PC-3 (cell line): ENCODE measurements around the gene SLC39A11. TPM values are rescaled to one million over a fixed set of nuclear protein-coding genes. Genes with fewer than 3 reads are reported as not detected.

ENCODE experiments used
- ATAC-seq: fragments of 200-7000 bp; cut with Tn5 transposase; 2 replicates; pipeline ENCODE4 v1.9.1; 2020; ENCODE audit warnings: mild to moderate bottlenecking, moderate library complexity
- BruUV-seq: library from RNA; stranded (reverse); fragments of 400-500 nt; replicated peaks from 2 replicates; lab custom pipeline; 2021; lab: Mats Ljungman, UMichigan
- CTCF ChIA-PET: fragments of 300-600 bp; sonication (Branson Sonifier 250); formaldehyde crosslinking; loops from one replicate; lab custom pipeline; 2022; ENCODE audit warnings: antibody characterized with exemption; lab: Charles Lee
- POLR2A ChIA-PET: fragments of 300-600 bp; sonication (Branson Sonifier 250); formaldehyde crosslinking; loops from one replicate; lab custom pipeline; 2022; ENCODE audit warnings: antibody characterized with exemption; ENCODE audit not compliant: unreplicated experiment; lab: Charles Lee
- DNase-seq: peaks from one replicate; pipeline ENCODE4 v3.0.0-alpha.2; 2015
- H2AFZ ChIP-seq: fragments of 300-600 bp; sonication (generic); 2 replicates; pipeline ENCODE4 v1.6.0; 2016; ENCODE audit warnings: antibody characterized with exemption, low read length
- H3F3A ChIP-seq: fragments of 300-600 bp; sonication (generic); one replicate; pipeline ENCODE4 v1.6.0; 2017; ENCODE audit warnings: antibody characterized with exemption, low read length, control low read depth, mild to moderate bottlenecking; ENCODE audit not compliant: unreplicated experiment
- H3K27ac ChIP-seq: fragments of 300-600 bp; sonication (generic); 2 replicates; pipeline ENCODE4 v1.5.1; 2016; ENCODE audit warnings: mild to moderate bottlenecking, low read length
- H3K27me3 ChIP-seq: fragments of 300-600 bp; sonication (generic); 2 replicates; pipeline ENCODE4 v1.6.1; 2016; ENCODE audit warnings: low read length, mixed read lengths
- H3K36me3 ChIP-seq: fragments of 300-600 bp; sonication (generic); 2 replicates; pipeline ENCODE4 v1.6.1; 2016; ENCODE audit warnings: low read depth, mixed run types, low read length, mixed read lengths
- H3K4me1 ChIP-seq: fragments of 300-600 bp; sonication (generic); 2 replicates; pipeline ENCODE4 v1.5.1; 2016; ENCODE audit warnings: low read length; ENCODE audit not compliant: insufficient read depth
- H3K4me2 ChIP-seq: fragments of 300-600 bp; sonication (generic); 2 replicates; pipeline ENCODE4 v1.6.0; 2016; ENCODE audit warnings: low read length
- H3K4me3 ChIP-seq: fragments of 300-600 bp; sonication (generic); 2 replicates; pipeline ENCODE4 v1.5.1; 2016; ENCODE audit warnings: mild to moderate bottlenecking, low read length, mixed read lengths
- H3K79me2 ChIP-seq: fragments of 300-600 bp; sonication (generic); 2 replicates; pipeline ENCODE4 v1.6.1; 2017; ENCODE audit warnings: low read length, mixed read lengths
- H3K9ac ChIP-seq: fragments of 300-600 bp; sonication (generic); 2 replicates; pipeline ENCODE4 v1.6.0; 2016; ENCODE audit warnings: mild to moderate bottlenecking, low read length
- H3K9me2 ChIP-seq: fragments of 300-600 bp; sonication (generic); replicated peaks from 2 replicates; pipeline ENCODE4 v1.6.1; 2016; ENCODE audit warnings: mixed run types, low read length, mixed read lengths
- H3K9me3 ChIP-seq: fragments of 300-600 bp; sonication (generic); 2 replicates; pipeline ENCODE4 v1.6.1; 2016; ENCODE audit warnings: low read length, mixed read lengths
- H4K20me1 ChIP-seq: fragments of 300-600 bp; sonication (generic); 2 replicates; pipeline ENCODE4 v1.6.1; 2016; ENCODE audit warnings: low read length, mixed read lengths
- CTCF ChIP-seq: fragments of 300-600 bp; sonication (generic); conservative IDR thresholded peaks from 2 replicates; pipeline ENCODE4 v1.5.1; 2017; ENCODE audit warnings: antibody characterized with exemption, low read depth, mild to moderate bottlenecking, low read length
- EZH2 ChIP-seq: fragments of 300-600 bp; sonication (generic); IDR thresholded peaks from one replicate; pipeline ENCODE4 v1.6.1; 2017; ENCODE audit warnings: antibody characterized with exemption, mild to moderate bottlenecking, low read length; ENCODE audit not compliant: unreplicated experiment
- EZH2phosphoT487 ChIP-seq: fragments of 300-600 bp; sonication (generic); IDR thresholded peaks from 2 replicates; pipeline ENCODE4 v1.6.1; 2018; ENCODE audit warnings: mild to moderate bottlenecking, antibody characterized with exemption, low read length, borderline replicate concordance
- intact Hi-C: fragments of 100-400 bp; cut with micrococcal nuclease; formaldehyde crosslinking; loops from 2 replicates; pipeline ENCODE4 v1.9.0; 2023
- total RNA-seq: library from RNA; depleted of rRNA; stranded (reverse); fragments of >200 nt; gene quantifications from 2 replicates; pipeline ENCODE4 v1.2.3, GENCODE V29; 2014

Gene SLC39A11
- total RNA-seq, 1 experiment from 2014 or later: 37.7 TPM

- Histone ChIP-seq H3F3A (no peaks in the 10 kb centered on the region), H3K27ac (no peak overlapping the region), H3K27me3 (no peaks in the 10 kb centered on the region), H2AFZ (no peak overlapping the region), H3K9ac (no peak overlapping the region), H4K20me1 (no peaks in the 10 kb centered on the region), H3K4me1 (no peaks in the 10 kb centered on the region), H3K9me2 (no peaks in the 10 kb centered on the region), H3K79me2 (no peaks in the 10 kb centered on the region), H3K4me3 (no peak overlapping the region), H3K4me2 (no peak overlapping the region), H3K36me3 (no peaks in the 10 kb centered on the region), H3K9me3 (no peaks in the 10 kb centered on the region)
- ATAC-seq: no peak
- intact Hi-C loops: no loop called here
- POLR2A ChIA-PET: no interaction called here
- TF ChIP-seq CTCF (no peak), EZH2phosphoT487 (no peak), EZH2 (no peak)
- BruUV-seq: no TSS peak
- no peak for DNase-seq
- CTCF ChIA-PET: no interaction called here
Observed at GRCh38 chr17:73137376-73137775, 44.9 kb upstream of the SLC39A11 start.

GRCh38 chr17:73135766-73136165 lies 43.3 kb upstream of the SLC39A11 start:
- H3K27ac ChIP-seq: no peak overlapping the region
- POLR2A ChIA-PET: no interaction called here
- H3K9ac ChIP-seq: no peak overlapping the region
- no peaks in the 10 kb centered on the region for H3K36me3 ChIP-seq
- no peaks in the 10 kb centered on the region for H3K27me3 ChIP-seq
- no peaks in the 10 kb centered on the region for H4K20me1 ChIP-seq
- no peaks in the 10 kb centered on the region for H3K9me2 ChIP-seq
- no TSS peak for BruUV-seq
- H3K9me3 ChIP-seq: no peaks in the 10 kb centered on the region
- no peak overlapping the region for H3K4me2 ChIP-seq
- H3F3A ChIP-seq: no peaks in the 10 kb centered on the region
- CTCF ChIA-PET: no interaction called here
- H3K79me2 ChIP-seq: no peaks in the 10 kb centered on the region
- no peak for TF ChIP-seq EZH2
- no peak for TF ChIP-seq EZH2phosphoT487
- TF ChIP-seq CTCF: no peak
- H3K4me3 ChIP-seq: no peak overlapping the region
- H3K4me1 ChIP-seq: no peaks in the 10 kb centered on the region
- intact Hi-C loops: no loop called here
- DNase-seq (no peak), ATAC-seq (no peak)
- no peak overlapping the region for H2AFZ ChIP-seq

GRCh38 chr17:73133911-73134649 lies 41.6 kb upstream of the SLC39A11 start:
- Histone ChIP-seq H4K20me1 (no peaks in the 10 kb centered on the region), H2AFZ (peak overlapping the region; percentile 2; the same call in 1 of the 2 replicates), H3K27me3 (no peaks in the 10 kb centered on the region), H3K9ac (no peak overlapping the region), H3K9me3 (no peaks in the 10 kb centered on the region), H3K27ac (no peak overlapping the region), H3K4me2 (no peak overlapping the region), H3K9me2 (no peaks in the 10 kb centered on the region), H3F3A (no peaks in the 10 kb centered on the region), H3K79me2 (no peaks in the 10 kb centered on the region), H3K36me3 (no peaks in the 10 kb centered on the region), H3K4me1 (no peaks in the 10 kb centered on the region), H3K4me3 (no peak overlapping the region)
- DNase-seq: no peak
- intact Hi-C loops: no loop called here
- BruUV-seq: no TSS peak
- no peak for ATAC-seq
- ChIA-PET CTCF (no interaction called here), POLR2A (no interaction called here)
- TF ChIP-seq EZH2phosphoT487: no peak
- TF ChIP-seq CTCF: no peak
